GM19395 (cell line): ENCODE data around the gene ANKMY1.

Source experiments
- ATAC-seq: cut with Tn5 transposase; IDR thresholded peaks from one replicate; pipeline ENCODE4 v1.9.1; 2021; ENCODE audit warnings: mild to moderate bottlenecking, moderate library complexity; ENCODE audit not compliant: unreplicated experiment

The ANKMY1 gene

GRCh38 chr2:240462707-240463273, 95.0 kb downstream of the ANKMY1 start:
- no peak for ATAC-seq

- no peak for ATAC-seq
These were observed 95.6 kb downstream of the ANKMY1 start for GRCh38 chr2:240462073-240462706.

- no peak for ATAC-seq
These were observed 96.2 kb downstream of the ANKMY1 start for GRCh38 chr2:240461471-240462072.

- no peak for ATAC-seq
These were observed 96.9 kb downstream of the ANKMY1 start for GRCh38 chr2:240460781-240461431.

GRCh38 chr2:240460253-240460711, 97.5 kb downstream of the ANKMY1 start:
- no peak for ATAC-seq

- no peak for ATAC-seq
These were observed 98.2 kb downstream of the ANKMY1 start for GRCh38 chr2:240459401-240460252.

- ATAC-seq = no peak
These were observed 98.8 kb downstream of the ANKMY1 start for GRCh38 chr2:240458900-240459391.

- no peak for ATAC-seq
These were observed 99.5 kb downstream of the ANKMY1 start for GRCh38 chr2:240458044-240458899.

- ATAC-seq = no peak
These were observed 100.4 kb downstream of the ANKMY1 start for GRCh38 chr2:240457223-240458043.

- no peak for ATAC-seq
These were observed 101.2 kb downstream of the ANKMY1 start for GRCh38 chr2:240456447-240457222.

- no peak for ATAC-seq
These were observed 101.9 kb downstream of the ANKMY1 start for GRCh38 chr2:240455647-240456446.

GRCh38 chr2:240455272-240455646, 102.5 kb downstream of the ANKMY1 start:
- ATAC-seq = no peak

GRCh38 chr2:240454106-240454901, 103.5 kb downstream of the ANKMY1 start:
- ATAC-seq = no peak

GRCh38 chr2:240453461-240454105, 104.2 kb downstream of the ANKMY1 start:
- no peak for ATAC-seq

GRCh38 chr2:240452462-240453256, 105.1 kb downstream of the ANKMY1 start:
- ATAC-seq = no peak
